Mucosa of rectum (tissue), 2 donors: Measurements from ENCODE around the gene BTBD8.
A peak's percentile ranks its signal among the peaks of the same experiment; 100 is the strongest.

ENCODE experiments used
- H3K27ac ChIP-seq, 2 donors: one replicate each; pipeline ENCODE4 v1.7.0; 2013; ENCODE audit warnings: inconsistent platforms in 2 of 2, low read depth in 2 of 2, low read length in 2 of 2
- H3K27me3 ChIP-seq, 2 donors: one replicate each; pipeline ENCODE4 v1.7.0; 2013; ENCODE audit warnings: low read length in 2 of 2; ENCODE audit not compliant: control insufficient read depth in 2 of 2, insufficient read depth in 2 of 2
- H3K36me3 ChIP-seq, 2 donors: one replicate each; pipeline ENCODE4 v1.7.0; 2013; ENCODE audit warnings: low read length in 2 of 2; ENCODE audit not compliant: control insufficient read depth in 2 of 2, insufficient read depth in 2 of 2
- H3K4me1 ChIP-seq, 2 donors: one replicate each; pipeline ENCODE4 v1.7.0; 2013; ENCODE audit warnings: low read length in 2 of 2, mild to moderate bottlenecking in 1 of 2; ENCODE audit not compliant: control insufficient read depth in 2 of 2, insufficient read depth in 2 of 2
- H3K4me3 ChIP-seq, 2 donors: one replicate each; pipeline ENCODE4 v1.7.0; 2013; ENCODE audit warnings: low read length in 2 of 2
- H3K9ac ChIP-seq, 2 donors: one replicate each; pipeline ENCODE4 v1.7.0; 2013; ENCODE audit warnings: low read length in 2 of 2, low read depth in 1 of 2, mild to moderate bottlenecking in 1 of 2
- H3K9me3 ChIP-seq, 2 donors: one replicate each; pipeline ENCODE4 v1.7.0; 2013; ENCODE audit warnings: low read length in 2 of 2; ENCODE audit not compliant: control insufficient read depth in 2 of 2
- donor health status: healthy.
- donor health status: Normal muscosa, but diverticular disease.

BTBD8 gene

GRCh38 chr1:92080128-92080985 lies at the start of gene BTBD8:
TSS of gene BTBD8 (plus strand) at chr1:92080345. CDS start at chr1:92080572, 227 bp downstream.
- Histone ChIP-seq H3K27me3 (no peaks in the 10 kb centered on the region), H3K4me1 (peaks cover 2 to 3% of the 10 kb centered on the region in 2 donors), H3K36me3 (no peaks in the 10 kb centered on the region), H3K9me3 (no peaks in the 10 kb centered on the region), H3K4me3 (peak within 1 kb of the TSS; percentile 81 to 82), H3K27ac (peak within 1 kb of the TSS; percentile 56 to 66), H3K9ac (peak within 1 kb of the TSS; percentile 80 to 83)

- Histone ChIP-seq H3K9me3 (no peaks in the 10 kb centered on the region), H3K27ac (no peak overlapping the region), H3K36me3 (no peaks in the 10 kb centered on the region), H3K4me1 (peaks cover 0 to 6% of the 10 kb centered on the region in 2 donors), H3K27me3 (peaks cover 2 to 5% of the 10 kb centered on the region in 2 donors), H3K4me3 (peak overlapping the region in 1 of 2 donors; percentile 44), H3K9ac (no peak overlapping the region)
Measured at GRCh38 chr1:92030656-92031107, 49.5 kb upstream of the BTBD8 start.

GRCh38 chr1:92031281-92032110 lies 48.6 kb upstream of the BTBD8 start:
- no peak overlapping the region for H3K4me3 ChIP-seq
- no peak overlapping the region for H3K9ac ChIP-seq
- peaks cover 0 to 6% of the 10 kb centered on the region in 2 donors for H3K4me1 ChIP-seq
- H3K9me3 ChIP-seq: no peaks in the 10 kb centered on the region
- no peaks in the 10 kb centered on the region for H3K36me3 ChIP-seq
- peaks cover 2 to 5% of the 10 kb centered on the region in 2 donors for H3K27me3 ChIP-seq
- no peak overlapping the region for H3K27ac ChIP-seq

- no peak overlapping the region for H3K4me3 ChIP-seq
- no peaks in the 10 kb centered on the region for H3K27me3 ChIP-seq
- H3K4me1 ChIP-seq: no peaks in the 10 kb centered on the region
- H3K27ac ChIP-seq: no peak overlapping the region
- H3K9me3 ChIP-seq: no peaks in the 10 kb centered on the region
- H3K36me3 ChIP-seq: no peaks in the 10 kb centered on the region
- no peak overlapping the region for H3K9ac ChIP-seq
Measured at GRCh38 chr1:92037400-92037799, 42.7 kb upstream of the BTBD8 start.

GRCh38 chr1:92038695-92039346 lies 41.3 kb upstream of the BTBD8 start:
- Histone ChIP-seq H3K27me3 (no peaks in the 10 kb centered on the region), H3K9me3 (no peaks in the 10 kb centered on the region), H3K4me1 (no peaks in the 10 kb centered on the region), H3K36me3 (no peaks in the 10 kb centered on the region), H3K27ac (no peak overlapping the region), H3K9ac (no peak overlapping the region), H3K4me3 (no peak overlapping the region)

GRCh38 chr1:92040971-92041370 lies 39.2 kb upstream of the BTBD8 start:
- Histone ChIP-seq H3K27me3 (no peaks in the 10 kb centered on the region), H3K9me3 (no peaks in the 10 kb centered on the region), H3K36me3 (no peaks in the 10 kb centered on the region), H3K4me3 (no peak overlapping the region), H3K27ac (no peak overlapping the region), H3K4me1 (no peaks in the 10 kb centered on the region), H3K9ac (no peak overlapping the region)

GRCh38 chr1:92043621-92044020 lies 36.5 kb upstream of the BTBD8 start:
- Histone ChIP-seq H3K27me3 (no peaks in the 10 kb centered on the region), H3K9ac (no peak overlapping the region), H3K36me3 (no peaks in the 10 kb centered on the region), H3K9me3 (no peaks in the 10 kb centered on the region), H3K27ac (no peak overlapping the region), H3K4me3 (no peak overlapping the region), H3K4me1 (no peaks in the 10 kb centered on the region)

- H3K27me3 ChIP-seq: no peaks in the 10 kb centered on the region
- H3K9ac ChIP-seq: no peak overlapping the region
- no peak overlapping the region for H3K4me3 ChIP-seq
- H3K9me3 ChIP-seq: no peaks in the 10 kb centered on the region
- H3K4me1 ChIP-seq: no peaks in the 10 kb centered on the region
- no peak overlapping the region for H3K27ac ChIP-seq
- no peaks in the 10 kb centered on the region for H3K36me3 ChIP-seq
Measured at GRCh38 chr1:92045766-92046495, 34.2 kb upstream of the BTBD8 start.

- Histone ChIP-seq H3K27ac (no peak overlapping the region), H3K9ac (no peak overlapping the region), H3K9me3 (no peaks in the 10 kb centered on the region), H3K4me3 (no peak overlapping the region), H3K4me1 (no peaks in the 10 kb centered on the region), H3K36me3 (no peaks in the 10 kb centered on the region), H3K27me3 (no peaks in the 10 kb centered on the region)
Measured at GRCh38 chr1:92051948-92052347, 28.2 kb upstream of the BTBD8 start.
